Endometrial microvascular endothelial cells (primary cell): Measurements from ENCODE around the gene USP32. TPM values are rescaled to one million over a fixed set of nuclear protein-coding genes. Genes with fewer than 3 reads are reported as not detected.

Experiments
- in situ Hi-C: cut with HindIII; loops from 2 replicates; pipeline ENCODE4 v1.10.0; 2017; ENCODE audit warnings: low sequenced_read_pairs, low pct_unique_long_range_greater_than_20kb; ENCODE audit errors: inconsistent ontology term
- total RNA-seq: library from RNA; depleted of rRNA; stranded (reverse); fragments of >200 nt; gene quantifications from one replicate; pipeline ENCODE4 v1.2.3, GENCODE V29; 2015; ENCODE audit errors: inconsistent ontology term

The USP32 gene
- total RNA-seq, 1 donor from 2014 or later = 27.8 TPM

GRCh38 chr17:60134396-60135150 is 257.4 kb downstream of the USP32 start:
- in situ Hi-C loops = no loop called here

GRCh38 chr17:60130466-60130865 is 261.5 kb downstream of the USP32 start:
- in situ Hi-C loops = no loop called here

- in situ Hi-C loops = no loop called here
These were observed 262.8 kb downstream of the USP32 start for GRCh38 chr17:60129164-60129563.

Other genes with a start within 250 kb of the USP32 start
- gene CA4, start 242.2 kb downstream of the USP32 start, total RNA-seq = not detected
- gene CHCT1, start 30.4 kb upstream of the USP32 start, total RNA-seq = not detected
- 44.1 TPM for gene APPBP2, start 134.1 kb upstream of the USP32 start, total RNA-seq
- gene PPM1D, start 208.1 kb upstream of the USP32 start, total RNA-seq = 27.2 TPM